ENCODE measurements around the gene SEZ6.
A peak's percentile ranks its signal among the peaks of the same experiment; 100 is the strongest.

Gene SEZ6

DNA sequence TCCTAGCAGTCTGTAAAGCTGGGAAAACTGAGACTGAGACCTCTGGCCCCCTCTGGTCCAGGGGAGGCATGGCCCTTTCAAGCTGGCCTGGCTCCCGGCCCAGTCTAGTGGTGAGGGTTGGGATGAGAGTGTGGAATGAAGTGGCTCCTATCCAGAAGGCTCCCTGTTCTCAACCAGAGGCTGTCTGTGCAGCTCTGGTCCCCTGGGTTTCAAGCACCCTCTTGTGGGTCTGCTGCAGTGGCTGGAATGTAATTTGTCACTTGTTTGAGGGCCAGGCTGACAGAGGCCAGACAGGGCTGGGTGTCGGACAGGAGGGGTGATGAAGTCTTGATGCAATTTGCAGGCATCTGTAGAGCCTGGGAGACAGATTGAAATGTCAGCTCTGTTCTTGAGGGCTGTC is 32.4 kb downstream of the SEZ6 start:
- no peak for DNase-seq

GRCh38 chr17:28972437-28972836 is 33.4 kb downstream of the SEZ6 start:
- DNase-seq, result no peak

GRCh38 chr17:28970879-28971278 is 35.0 kb downstream of the SEZ6 start:
- no peak for DNase-seq

GRCh38 chr17:28969706-28970393 is 36.0 kb downstream of the SEZ6 start:
- no peak for DNase-seq

DNA sequence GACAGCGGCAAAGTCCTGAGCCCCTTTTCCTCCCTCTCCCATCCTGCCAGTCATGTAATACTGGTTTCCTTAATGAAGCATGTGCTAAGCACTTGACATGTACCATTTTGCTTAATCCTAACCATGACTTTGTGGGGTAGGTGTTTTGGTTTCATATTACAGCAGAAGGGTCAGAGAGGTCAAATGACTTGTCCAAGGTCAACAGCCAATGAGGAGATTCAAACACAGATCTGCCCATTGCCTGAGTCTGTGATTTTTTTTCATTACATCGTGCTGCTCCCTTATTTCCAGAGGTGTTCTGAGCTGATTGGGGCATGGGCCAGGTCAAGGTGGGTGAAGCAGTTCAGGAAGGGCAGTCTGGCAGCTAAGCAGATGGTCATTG is 36.9 kb downstream of the SEZ6 start:
- DNase-seq, result peak; percentile 11

GRCh38 chr17:28968231-28968913 is 37.5 kb downstream of the SEZ6 start:
- DNase-seq, result peak; percentile 44

GRCh38 chr17:28967221-28968135 is 38.4 kb downstream of the SEZ6 start:
- peak; percentile 31 for DNase-seq

DNA sequence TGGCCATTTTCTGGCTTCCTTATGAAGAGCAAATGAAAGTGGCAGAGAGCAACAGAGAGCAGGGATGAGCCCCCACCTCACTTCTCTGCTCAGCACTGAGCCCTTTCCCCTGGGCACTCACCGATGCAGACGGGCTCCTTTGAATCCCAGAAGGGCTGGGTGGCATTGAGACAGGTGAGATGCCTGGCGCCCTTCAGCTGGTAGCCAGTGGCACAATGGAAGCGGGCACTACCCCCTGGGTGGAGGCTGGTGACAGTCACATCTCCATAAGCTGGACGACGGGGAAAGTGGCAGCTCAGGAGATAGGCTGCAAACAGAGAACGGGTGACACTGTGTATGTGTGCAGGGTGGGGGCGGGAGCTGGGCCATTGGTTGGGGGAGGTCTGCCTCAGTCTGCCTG is 42.0 kb downstream of the SEZ6 start:
- no peak for DNase-seq

DNA sequence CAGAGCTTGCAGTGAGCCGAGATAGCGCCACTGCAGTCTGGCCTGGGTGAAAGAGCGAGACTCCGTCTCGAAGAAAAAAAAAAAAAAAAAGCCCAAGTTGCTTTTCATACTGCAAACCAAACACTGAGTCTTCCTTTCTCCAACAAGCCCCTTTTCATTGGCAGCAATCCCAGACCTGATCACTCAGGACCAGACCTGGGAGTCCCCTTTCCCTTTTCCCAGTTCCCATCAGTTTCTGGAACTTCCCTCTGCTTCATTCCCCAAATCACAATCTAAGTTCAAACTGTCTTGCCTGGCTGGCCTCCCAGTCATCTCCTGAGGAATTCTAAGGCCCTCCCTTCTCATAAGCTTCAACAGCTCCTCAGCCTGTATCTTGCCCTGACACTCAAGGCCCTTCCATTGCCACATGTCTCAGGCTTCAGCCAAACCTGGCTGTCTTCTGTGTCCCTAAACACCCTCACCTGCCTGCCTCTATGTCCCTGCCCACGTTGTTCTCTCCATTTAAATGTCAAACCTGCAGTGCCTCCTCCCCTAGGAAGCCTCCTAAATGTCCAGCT is 42.7 kb downstream of the SEZ6 start:
- no peak for DNase-seq

DNA sequence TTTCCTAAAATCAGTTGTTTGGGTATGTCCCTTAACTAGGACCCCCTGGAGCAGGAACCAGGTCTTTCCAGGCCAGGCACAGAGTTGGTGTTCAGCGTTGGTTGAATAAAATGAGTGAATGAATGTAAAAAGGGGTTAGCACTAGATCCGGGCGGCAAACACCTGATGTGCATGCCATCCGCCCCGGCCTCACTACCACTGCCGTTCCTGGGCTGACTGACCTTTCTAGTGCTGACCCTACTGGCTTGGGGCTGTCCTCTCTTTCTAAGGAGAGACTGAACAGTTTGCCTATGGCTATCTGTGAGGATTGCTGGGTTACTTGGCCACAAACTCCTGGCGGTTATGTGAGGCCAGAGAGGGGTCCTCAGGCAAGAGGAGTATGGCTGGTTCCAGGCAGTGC is 44.4 kb downstream of the SEZ6 start:
- DNase-seq, result no peak

DNA sequence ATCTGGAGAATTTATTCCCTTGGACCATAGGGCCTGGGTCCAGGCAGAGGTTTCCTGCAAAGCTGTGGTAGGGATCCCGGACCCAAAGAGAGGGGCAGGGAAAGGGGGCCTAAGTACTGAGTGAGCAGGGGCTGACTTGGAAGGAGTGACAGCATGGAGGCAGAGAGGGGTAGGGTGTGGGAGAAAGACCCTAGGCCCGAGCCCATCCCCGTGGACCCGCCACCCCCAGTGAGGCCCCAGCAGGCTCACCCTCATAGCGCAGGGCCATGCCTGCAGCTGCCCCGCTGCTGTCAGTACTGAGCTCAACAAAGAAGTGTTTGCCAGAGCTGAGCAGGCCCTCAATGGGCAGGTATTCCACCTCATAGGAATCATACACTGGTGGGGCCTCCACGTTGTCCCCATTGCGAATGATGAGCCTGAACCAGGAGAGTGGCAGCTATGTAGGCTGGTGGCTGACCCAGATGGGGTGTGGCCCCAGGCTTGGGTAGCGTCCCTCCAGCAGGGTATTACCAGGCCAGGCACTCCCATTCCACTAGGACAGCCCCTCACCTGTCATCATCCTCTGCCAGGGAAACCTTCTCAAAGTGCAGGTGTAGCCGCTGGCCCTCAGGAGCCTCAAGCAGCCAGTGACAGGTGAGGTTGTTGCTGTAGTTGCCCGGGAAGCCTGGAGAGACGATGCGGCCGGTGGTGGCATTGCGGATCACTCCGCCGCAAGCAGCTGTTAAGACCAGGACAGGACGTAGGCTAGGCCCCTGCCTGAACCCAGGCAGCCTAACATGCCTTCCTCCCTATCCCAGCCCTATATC is 45.4 kb downstream of the SEZ6 start:
- no peak for DNase-seq

GRCh38 chr17:28959471-28959871 is 46.4 kb downstream of the SEZ6 start:
- DNase-seq, result no peak

GRCh38 chr17:28958820-28959455 is 46.9 kb downstream of the SEZ6 start:
- DNase-seq, result no peak

DNA sequence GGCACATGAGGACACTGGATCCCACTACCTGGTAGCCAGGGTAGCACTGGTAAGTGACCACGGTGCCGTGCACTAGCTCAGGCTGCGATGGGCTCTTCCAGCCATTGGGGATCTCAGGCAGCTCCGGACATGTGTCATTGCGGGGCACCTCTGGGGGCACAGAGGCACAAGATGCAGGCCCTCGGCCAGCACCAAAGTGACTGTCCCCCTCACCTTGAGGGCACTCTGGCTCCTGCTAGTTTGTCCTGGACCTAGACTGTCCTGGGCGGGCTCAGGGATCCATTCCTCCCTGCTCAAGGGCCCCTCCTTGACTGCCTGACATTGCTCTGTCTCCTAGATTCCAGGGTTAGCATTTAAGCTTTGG is 47.9 kb downstream of the SEZ6 start:
- DNase-seq, result no peak

- DNase-seq, result no peak
Measured at GRCh38 chr17:28957277-28957991, 48.4 kb downstream of the SEZ6 start.

- DNase-seq, result no peak
Measured at GRCh38 chr17:28956861-28957260, 49.0 kb downstream of the SEZ6 start.

DNA sequence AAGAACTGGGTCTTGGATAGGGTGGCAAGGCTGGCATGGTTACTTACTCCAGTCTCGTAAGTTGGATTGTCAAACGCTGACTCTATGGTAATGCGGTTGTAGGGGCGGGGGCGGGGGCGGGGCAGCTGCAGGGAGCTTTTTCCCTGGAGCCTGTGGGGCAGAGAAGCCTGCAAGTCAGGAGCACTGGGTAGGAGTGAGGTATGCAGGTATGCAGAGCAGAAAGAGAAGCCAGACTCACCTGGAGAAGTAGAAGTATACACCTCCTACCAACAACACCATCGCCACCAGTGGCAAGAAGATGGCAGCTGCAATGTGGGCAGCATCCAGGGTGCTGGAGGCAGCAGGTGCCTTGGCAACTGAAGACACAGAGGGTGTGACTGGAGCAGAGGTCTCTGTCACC is 49.7 kb downstream of the SEZ6 start:
- no peak for DNase-seq

GRCh38 chr17:28955408-28955807 is 50.4 kb downstream of the SEZ6 start:
- no peak for DNase-seq

GRCh38 chr17:28954886-28955285 is 50.9 kb downstream of the SEZ6 start:
- DNase-seq, result no peak

DNA sequence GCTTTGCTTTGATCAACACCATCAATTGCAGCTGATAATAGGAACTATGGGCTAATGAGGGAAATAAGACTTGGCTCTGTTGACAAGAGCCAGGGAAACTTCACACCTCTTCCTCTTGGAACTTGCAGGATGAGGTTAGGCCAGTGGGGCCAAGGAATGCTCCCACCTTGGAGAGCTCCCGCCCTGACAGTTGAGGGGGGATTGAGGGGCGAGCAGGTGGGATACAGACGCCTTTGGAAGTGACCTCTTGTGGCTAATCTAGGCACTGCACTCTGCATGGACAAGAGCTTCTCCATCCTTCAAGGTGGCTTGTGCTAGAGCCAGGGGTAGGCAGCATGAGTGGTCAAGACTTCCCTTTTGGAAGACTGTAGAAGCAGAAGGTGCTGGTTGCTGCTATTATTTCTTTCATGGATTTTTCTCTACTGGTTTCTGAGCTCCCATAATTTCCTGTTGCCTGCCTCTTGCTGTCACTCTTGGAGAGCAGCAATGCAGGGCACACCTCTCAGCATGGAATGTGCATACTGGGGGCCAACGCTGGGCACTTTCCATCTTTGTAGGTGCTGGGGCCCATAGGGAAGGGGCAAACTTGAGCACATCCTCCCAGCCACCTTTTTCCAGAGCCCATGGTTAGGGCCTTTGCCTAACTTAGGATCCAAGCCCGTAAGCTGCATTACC is 52.3 kb downstream of the SEZ6 start:
- DNase-seq, result peak; percentile 63

Measured in left hindlimb (tissue), 1 donor.